Measurements from ENCODE around the gene SNX4.
"Not testable (repeated sequence)": the region's sequence is repeated elsewhere in the genome, so short reads cannot be mapped to it uniquely, and the experiment has no call there.

SNX4 gene

GRCh38 chr3:125405515-125405914, 114.5 kb downstream of the SNX4 start:
- not testable (repeated sequence) for FAIRE-seq; DNase-seq (ENCODE audit: low spot score)

- FAIRE-seq = no peak
- DNase-seq (ENCODE audit: low spot score) = no peak
Observed at GRCh38 chr3:125403789-125404188, 116.2 kb downstream of the SNX4 start.

- DNase-seq (ENCODE audit: low spot score) (no peak), FAIRE-seq (no peak)
Observed at GRCh38 chr3:125402639-125403038, 117.4 kb downstream of the SNX4 start.

GRCh38 chr3:125401402-125401801, 118.6 kb downstream of the SNX4 start:
- FAIRE-seq (no peak), DNase-seq (ENCODE audit: low spot score) (peak; percentile 22)

GRCh38 chr3:125398952-125399351, 121.0 kb downstream of the SNX4 start:
- no peak for DNase-seq (ENCODE audit: low spot score)
- FAIRE-seq = no peak
